Activated T-cell treated with anti-CD3 and anti-CD28 coated beads, Interleukin-2, amount 50 U/mL, for 72 hours (primary cell): Measurements from ENCODE around the gene IFNB1. TPM values are rescaled to one million over a fixed set of nuclear protein-coding genes. Genes with fewer than 3 reads are reported as not detected.
A peak's percentile ranks its signal among the peaks of the same experiment; 100 is the strongest.

Experiments used
- ATAC-seq, 2 donors: fragments of 150-1000 bp; cut with Tn5 transposase; replicated peaks in 1 of 2; 2 replicates each; pipeline ENCODE4 v1.10.0; 2021; ENCODE audit warnings: moderate library complexity in 2 of 2, mild to moderate bottlenecking in 1 of 2
- DNase-seq, 2 donors: peaks; one replicate each; pipeline ENCODE4 v3.0.0; 2021 to 2022; ENCODE audit warnings: mixed read lengths in 1 of 2
- H3K27ac Mint-ChIP-seq: one replicate; pipeline ENCODE4 v1.8.0; 2022; ENCODE audit warnings: mild to moderate bottlenecking, moderate library complexity, mixed read lengths
- H3K27me3 Mint-ChIP-seq: one replicate; pipeline ENCODE4 v1.8.0; 2022; ENCODE audit warnings: low read depth, mixed read lengths
- H3K36me3 Mint-ChIP-seq, 2 donors: one replicate each; pipeline ENCODE4 v1.8.0; 2022; ENCODE audit warnings: mixed read lengths in 2 of 2, mild to moderate bottlenecking in 1 of 2; ENCODE audit not compliant: insufficient read depth in 2 of 2
- H3K4me1 Mint-ChIP-seq: one replicate; pipeline ENCODE4 v1.8.0; 2022; ENCODE audit warnings: low read depth, mixed read lengths
- H3K4me3 Mint-ChIP-seq, 2 donors: one replicate each; pipeline ENCODE4 v1.8.0; 2022; ENCODE audit warnings: mild to moderate bottlenecking in 2 of 2, mixed read lengths in 2 of 2, moderate library complexity in 2 of 2
- H3K9me3 Mint-ChIP-seq, 2 donors: one replicate each; pipeline ENCODE4 v1.8.0; 2022; ENCODE audit warnings: mixed read lengths in 2 of 2
- total RNA-seq, 2 donors: library from RNA; stranded (reverse); gene quantifications; one replicate each; pipeline ENCODE4 v1.2.3, GENCODE V29; 2022

Gene IFNB1
- total RNA-seq, 2 donors from 2014 or later, result 0.58 to 1.6 TPM

GRCh38 chr9:21047281-21047691, 30.5 kb downstream of the IFNB1 start:
- Mint-ChIP-seq H3K9me3 (no peaks in the 10 kb centered on the region), H3K27me3 (no peaks in the 10 kb centered on the region), H3K4me3 (no peak overlapping the region), H3K27ac (no peak overlapping the region), H3K36me3 (no peaks in the 10 kb centered on the region), H3K4me1 (no peaks in the 10 kb centered on the region)
- ATAC-seq, result no peak
- no peak for DNase-seq

GRCh38 chr9:21043841-21044240, 33.9 kb downstream of the IFNB1 start:
- no peak overlapping the region for H3K4me3 Mint-ChIP-seq
- no peaks in the 10 kb centered on the region for H3K36me3 Mint-ChIP-seq
- no peak overlapping the region for H3K27ac Mint-ChIP-seq
- no peaks in the 10 kb centered on the region for H3K27me3 Mint-ChIP-seq
- no peak for DNase-seq
- H3K4me1 Mint-ChIP-seq, result peaks cover 6% of the 10 kb centered on the region
- H3K9me3 Mint-ChIP-seq, result no peaks in the 10 kb centered on the region
- no peak for ATAC-seq

GRCh38 chr9:21042466-21042865, 35.3 kb downstream of the IFNB1 start:
- no peak for ATAC-seq
- no peaks in the 10 kb centered on the region for H3K27me3 Mint-ChIP-seq

GRCh38 chr9:21039302-21039701, 38.4 kb downstream of the IFNB1 start:
- no peak for ATAC-seq
- H3K9me3 Mint-ChIP-seq, result no peaks in the 10 kb centered on the region
- no peak overlapping the region for H3K4me3 Mint-ChIP-seq

More at GRCh38 chr9:21042466-21042865, 35.3 kb downstream of the IFNB1 start:
- peaks cover 6% of the 10 kb centered on the region for H3K4me1 Mint-ChIP-seq
- no peak overlapping the region for H3K4me3 Mint-ChIP-seq
- DNase-seq, result no peak
- H3K27ac Mint-ChIP-seq, result no peak overlapping the region
- H3K9me3 Mint-ChIP-seq, result no peaks in the 10 kb centered on the region
- no peaks in the 10 kb centered on the region for H3K36me3 Mint-ChIP-seq

GRCh38 chr9:21037278-21037677, 40.5 kb downstream of the IFNB1 start:
- peaks cover 0 to 2% of the 10 kb centered on the region in 2 donors for H3K36me3 Mint-ChIP-seq
- ATAC-seq, result no peak
- DNase-seq, result no peak
- peaks cover 15% of the 10 kb centered on the region for H3K4me1 Mint-ChIP-seq
- H3K27ac Mint-ChIP-seq, result no peak overlapping the region
- H3K9me3 Mint-ChIP-seq, result peaks cover 0 to 2% of the 10 kb centered on the region in 2 donors
- no peaks in the 10 kb centered on the region for H3K27me3 Mint-ChIP-seq
- no peak overlapping the region for H3K4me3 Mint-ChIP-seq

More at GRCh38 chr9:21039302-21039701, 38.4 kb downstream of the IFNB1 start:
- Mint-ChIP-seq H3K27me3 (no peaks in the 10 kb centered on the region), H3K36me3 (no peaks in the 10 kb centered on the region), H3K27ac (no peak overlapping the region), H3K4me1 (peaks cover 6% of the 10 kb centered on the region)
- DNase-seq, result no peak

GRCh38 chr9:21031808-21032183, 45.9 kb downstream of the IFNB1 start:
- peak overlapping the region in 1 of 2 donors; percentile 63 for H3K4me3 Mint-ChIP-seq
- H3K9me3 Mint-ChIP-seq, result peaks cover 0 to 2% of the 10 kb centered on the region in 2 donors
- H3K4me1 Mint-ChIP-seq, result peaks cover 16% of the 10 kb centered on the region
- H3K27me3 Mint-ChIP-seq, result no peaks in the 10 kb centered on the region
- ATAC-seq, result no peak
- H3K27ac Mint-ChIP-seq, result no peak overlapping the region
- H3K36me3 Mint-ChIP-seq, result peaks cover 0 to 2% of the 10 kb centered on the region in 2 donors
- DNase-seq, result no peak

- Mint-ChIP-seq H3K9me3 (peaks cover 0 to 2% of the 10 kb centered on the region in 2 donors), H3K36me3 (peaks cover 0 to 4% of the 10 kb centered on the region in 2 donors), H3K4me3 (peak within 1 kb of the TSS in 1 of 2 donors; percentile 63), H3K27ac (no peak within 1 kb of the TSS), H3K4me1 (peaks cover 16% of the 10 kb centered on the region), H3K27me3 (no peaks in the 10 kb centered on the region)
- ATAC-seq (peak; percentile 78 to 80), DNase-seq (peak; percentile 69 to 74)
Observed at GRCh38 chr9:21031091-21031807, 46.5 kb downstream of the IFNB1 start, which contains the start of gene HACD4. Gene HACD4, minus strand, starts transcription at chr9:21031640. Its CDS starts 50 bp downstream, at chr9:21031590.

- peaks cover 0 to 7% of the 10 kb centered on the region in 2 donors for H3K36me3 Mint-ChIP-seq
- DNase-seq (peak; percentile 26 to 27), ATAC-seq (peak; percentile 78 to 79)
- no peaks in the 10 kb centered on the region for H3K27me3 Mint-ChIP-seq
- H3K9me3 Mint-ChIP-seq, result peaks cover 0 to 2% of the 10 kb centered on the region in 2 donors
- peaks cover 16% of the 10 kb centered on the region for H3K4me1 Mint-ChIP-seq
- H3K27ac Mint-ChIP-seq, result no peak overlapping the region
- no peak overlapping the region for H3K4me3 Mint-ChIP-seq
Observed at GRCh38 chr9:21030389-21031035, 47.2 kb downstream of the IFNB1 start.

- H3K27me3 Mint-ChIP-seq, result no peaks in the 10 kb centered on the region
- peaks cover 0 to 7% of the 10 kb centered on the region in 2 donors for H3K36me3 Mint-ChIP-seq
- no peak overlapping the region for H3K4me3 Mint-ChIP-seq
- H3K27ac Mint-ChIP-seq, result no peak overlapping the region
- H3K4me1 Mint-ChIP-seq, result peaks cover 16% of the 10 kb centered on the region
- ATAC-seq (no peak), DNase-seq (no peak)
- peaks cover 0 to 2% of the 10 kb centered on the region in 2 donors for H3K9me3 Mint-ChIP-seq
Observed at GRCh38 chr9:21029661-21030060, 48.1 kb downstream of the IFNB1 start.

GRCh38 chr9:21028466-21028865, 49.3 kb downstream of the IFNB1 start:
- DNase-seq (no peak), ATAC-seq (peak in 1 of 2 donors; percentile 19)
- Mint-ChIP-seq H3K27ac (no peak overlapping the region), H3K4me1 (peaks cover 16% of the 10 kb centered on the region), H3K36me3 (peaks cover 0 to 9% of the 10 kb centered on the region in 2 donors), H3K4me3 (no peak overlapping the region), H3K27me3 (no peaks in the 10 kb centered on the region), H3K9me3 (no peaks in the 10 kb centered on the region)

- Mint-ChIP-seq H3K4me1 (peaks cover 7% of the 10 kb centered on the region), H3K9me3 (no peaks in the 10 kb centered on the region), H3K27me3 (no peaks in the 10 kb centered on the region), H3K27ac (no peak overlapping the region), H3K36me3 (peaks cover 0 to 9% of the 10 kb centered on the region in 2 donors), H3K4me3 (no peak overlapping the region)
- DNase-seq (no peak), ATAC-seq (no peak)
Observed at GRCh38 chr9:21027295-21027694, 50.4 kb downstream of the IFNB1 start.
